HG03175 (cell line): ENCODE data around the gene TNNI3K.
A peak's percentile ranks its signal among the peaks of the same experiment; 100 is the strongest.

Experiments used
- ATAC-seq: cut with Tn5 transposase; IDR thresholded peaks from one replicate; pipeline ENCODE4 v1.9.1; 2021; ENCODE audit warnings: mild to moderate bottlenecking, moderate library complexity; ENCODE audit not compliant: unreplicated experiment

Gene TNNI3K

DNA sequence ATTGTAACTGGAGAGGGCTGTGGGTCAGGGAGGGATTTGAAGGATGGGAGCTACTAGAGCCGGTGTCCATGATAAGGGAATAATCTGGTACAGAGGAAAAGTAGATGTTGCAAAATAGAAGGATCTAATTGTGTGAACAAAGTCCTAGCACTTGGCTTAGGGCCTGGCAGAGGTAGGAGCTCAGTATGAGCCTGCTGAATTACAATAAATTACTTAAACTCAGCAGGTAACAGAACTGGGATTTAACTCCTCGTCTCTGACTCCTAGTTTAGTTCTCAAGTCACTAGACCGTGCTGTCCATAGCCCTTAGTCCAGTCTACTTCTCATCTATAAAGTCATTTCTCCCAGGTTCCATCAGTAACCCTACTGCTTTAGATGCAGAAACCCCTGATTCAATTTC lies 157.0 kb downstream of the TNNI3K start:
- no peak for ATAC-seq

DNA sequence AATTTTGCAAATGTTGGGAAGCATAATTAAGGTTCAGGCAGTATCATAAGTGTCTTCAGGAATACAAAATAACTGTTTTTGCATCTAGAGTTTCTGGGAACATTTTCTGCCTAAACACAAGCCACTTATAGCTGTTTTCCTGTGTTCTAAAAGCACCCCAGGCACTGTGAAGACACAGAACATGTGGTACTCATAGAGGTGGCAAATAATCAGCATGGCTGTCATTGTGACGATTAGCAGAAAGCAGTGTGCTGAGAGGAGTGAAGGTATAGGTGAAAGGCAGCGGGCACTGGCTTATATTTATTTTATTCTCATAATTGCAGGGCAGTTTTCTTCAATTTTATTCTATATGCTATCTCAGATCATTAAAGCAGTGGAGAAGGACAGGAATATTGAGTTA lies 157.7 kb downstream of the TNNI3K start:
- no peak for ATAC-seq

DNA sequence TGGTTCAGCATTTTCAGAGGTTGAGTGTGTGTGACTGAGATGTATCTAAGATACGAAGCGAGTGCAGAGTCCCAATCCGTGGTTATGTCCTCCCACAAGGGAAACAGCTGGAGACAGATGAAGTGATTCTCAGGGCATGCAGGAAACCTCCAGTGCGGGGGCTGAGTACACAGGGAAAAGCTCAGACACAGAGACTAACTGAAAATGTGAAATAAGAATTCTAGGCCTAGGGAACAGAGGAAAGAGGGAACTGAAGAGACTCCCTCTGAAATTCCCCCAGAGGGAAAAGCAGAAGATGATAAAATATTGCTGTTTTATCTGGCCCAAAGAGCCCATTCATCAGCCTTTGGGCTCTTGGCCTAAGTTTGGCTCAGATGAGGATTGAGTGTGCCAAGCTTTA lies 160.4 kb downstream of the TNNI3K start:
- no peak for ATAC-seq

DNA sequence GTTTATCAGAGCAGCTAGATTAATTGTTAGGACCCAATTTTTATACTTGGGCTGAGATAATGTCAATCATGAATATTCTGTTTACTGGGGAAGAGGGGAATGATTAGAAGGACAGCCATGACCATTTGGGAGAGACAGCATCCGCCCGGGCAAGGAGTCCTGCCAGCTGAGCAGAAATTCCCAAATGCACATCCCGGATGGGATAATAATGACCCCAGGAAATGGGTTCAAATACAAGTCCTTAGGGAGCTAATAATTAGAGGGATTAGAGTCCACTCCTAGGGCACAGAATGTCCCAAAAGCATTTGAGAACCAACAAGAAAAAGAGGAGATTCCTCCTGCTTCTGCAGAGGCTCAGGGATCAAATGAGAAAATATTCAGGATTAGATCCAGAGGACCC lies 161.3 kb downstream of the TNNI3K start:
- no peak for ATAC-seq

DNA sequence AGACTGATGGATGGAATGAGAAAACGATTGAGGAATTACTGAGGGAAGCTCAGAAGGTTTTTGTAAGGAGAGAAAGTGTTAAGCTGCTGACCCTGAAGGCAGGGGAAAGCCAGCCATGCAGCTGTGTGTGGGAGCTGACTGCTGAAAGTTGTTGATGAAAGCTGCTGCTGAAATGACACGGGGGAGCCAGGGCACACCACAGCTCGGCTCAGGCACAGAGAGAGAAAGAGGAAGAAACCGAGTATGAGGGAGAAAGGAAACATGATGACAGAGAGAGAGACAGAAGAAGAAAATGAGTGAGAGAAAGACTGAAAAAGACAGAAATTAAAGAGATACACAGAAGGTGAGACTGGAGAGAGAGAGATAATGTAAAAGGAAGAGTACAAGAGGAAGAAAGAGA lies 161.7 kb downstream of the TNNI3K start:
- ATAC-seq: peak; percentile 32

DNA sequence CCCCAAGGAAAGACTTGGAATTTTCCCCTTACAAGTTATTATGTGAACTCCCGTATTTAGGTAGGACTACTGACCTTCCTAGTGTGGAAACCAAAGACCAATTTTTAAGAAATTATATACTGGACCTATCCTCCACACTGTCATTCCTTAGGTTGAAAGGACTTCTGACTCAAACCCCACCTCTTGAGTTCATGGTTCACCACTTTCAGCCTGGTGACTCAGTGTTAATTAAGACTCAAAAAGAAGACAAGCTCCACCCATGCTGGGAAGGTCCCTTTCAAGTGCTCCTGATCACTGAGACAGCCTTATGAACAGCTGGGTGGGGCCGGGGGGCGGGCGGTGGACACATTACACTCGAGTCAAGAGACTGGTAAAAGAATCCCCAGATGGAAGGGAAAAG lies 164.1 kb downstream of the TNNI3K start:
- peak; percentile 64 for ATAC-seq

DNA sequence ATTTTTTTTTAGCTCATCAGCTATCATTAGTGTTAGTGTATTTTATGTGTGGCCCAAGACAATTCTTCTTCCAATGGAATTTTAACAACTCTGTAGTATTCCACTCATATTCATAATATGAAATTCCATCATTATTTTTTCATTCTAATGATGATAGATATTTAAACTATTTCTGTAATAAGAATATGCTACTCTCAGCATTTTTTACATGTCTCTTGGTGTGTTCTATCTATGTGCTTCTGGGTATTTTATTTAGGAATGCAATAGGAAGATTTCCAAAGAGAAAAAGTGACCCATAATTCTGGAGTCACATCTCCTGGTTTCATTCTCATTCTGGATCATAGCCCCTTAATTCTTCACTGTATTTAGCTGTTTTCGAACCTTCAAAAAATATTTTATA lies 167.7 kb downstream of the TNNI3K start:
- no peak for ATAC-seq

DNA sequence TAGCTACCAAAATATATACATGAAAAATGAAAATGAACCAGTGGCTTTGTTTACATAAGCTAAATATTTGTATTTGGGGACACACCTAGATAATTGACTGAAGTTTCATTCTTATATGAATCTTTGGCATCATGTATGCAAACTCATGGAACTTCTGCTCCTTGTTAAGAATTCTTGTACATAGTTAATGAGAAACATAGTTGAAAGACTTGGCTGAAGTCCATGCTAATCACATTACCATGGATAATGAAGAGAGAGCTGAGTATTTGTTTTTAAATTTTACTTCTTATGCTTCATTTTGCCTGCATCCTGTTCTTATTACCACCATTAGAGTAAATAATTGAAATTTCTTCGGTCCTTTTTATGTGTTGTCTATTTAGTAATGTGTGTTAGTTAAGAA lies 168.4 kb downstream of the TNNI3K start:
- ATAC-seq: no peak

DNA sequence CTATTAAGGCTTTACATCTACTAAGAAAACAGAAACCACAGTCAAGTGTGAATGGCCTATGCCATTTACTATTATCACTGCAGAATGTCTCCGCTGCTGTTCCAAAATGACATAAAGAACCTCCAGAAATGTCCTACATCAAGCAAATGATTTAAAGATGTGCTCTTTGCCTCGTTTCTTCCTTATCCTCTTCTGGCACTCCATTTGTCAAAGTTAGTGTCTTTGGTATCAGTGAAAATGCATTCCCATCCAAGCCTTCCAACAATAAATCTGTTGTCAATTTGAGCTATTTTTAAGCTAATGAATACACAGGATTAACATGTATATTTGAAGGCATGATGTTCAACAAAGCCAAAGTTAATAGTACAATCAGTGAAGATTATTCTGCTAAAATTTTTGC lies 171.6 kb downstream of the TNNI3K start:
- no peak for ATAC-seq

DNA sequence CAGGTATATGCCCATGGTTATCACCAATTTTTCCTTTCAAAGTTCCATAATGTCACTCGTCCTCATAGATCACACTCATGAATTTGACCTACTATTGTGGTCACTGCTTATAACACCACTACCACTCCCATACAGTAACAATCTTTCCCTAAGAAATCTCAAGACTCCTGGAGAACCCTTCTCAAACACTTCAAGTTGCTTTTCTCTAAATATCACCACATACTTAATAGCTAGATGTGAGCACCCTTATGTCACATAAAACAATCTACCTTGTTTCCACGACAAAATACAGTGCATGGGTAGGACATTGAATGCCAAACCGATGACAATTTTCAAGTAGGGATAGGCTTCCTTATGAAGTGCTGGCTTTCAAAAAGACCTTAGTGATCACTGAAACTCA lies 172.7 kb downstream of the TNNI3K start:
- no peak for ATAC-seq

DNA sequence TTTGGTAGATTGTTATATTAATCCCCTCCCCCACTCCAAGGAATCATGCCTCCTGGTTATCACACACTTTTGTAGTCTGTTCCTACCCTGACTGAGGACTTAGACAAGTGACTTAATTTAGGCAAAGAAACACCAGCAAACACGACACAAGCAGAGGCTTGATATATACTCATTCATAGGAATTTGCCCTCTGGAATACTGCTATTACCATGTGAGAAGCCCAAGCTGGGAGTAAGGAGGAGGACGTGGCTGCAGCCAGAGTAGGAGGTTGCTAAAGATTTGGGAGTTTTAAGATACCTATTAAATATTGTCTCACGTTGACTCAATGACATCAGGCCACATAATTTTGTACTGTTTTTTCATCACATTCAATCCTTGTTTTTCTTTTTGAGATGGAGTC lies 177.1 kb downstream of the TNNI3K start:
- no peak for ATAC-seq

DNA sequence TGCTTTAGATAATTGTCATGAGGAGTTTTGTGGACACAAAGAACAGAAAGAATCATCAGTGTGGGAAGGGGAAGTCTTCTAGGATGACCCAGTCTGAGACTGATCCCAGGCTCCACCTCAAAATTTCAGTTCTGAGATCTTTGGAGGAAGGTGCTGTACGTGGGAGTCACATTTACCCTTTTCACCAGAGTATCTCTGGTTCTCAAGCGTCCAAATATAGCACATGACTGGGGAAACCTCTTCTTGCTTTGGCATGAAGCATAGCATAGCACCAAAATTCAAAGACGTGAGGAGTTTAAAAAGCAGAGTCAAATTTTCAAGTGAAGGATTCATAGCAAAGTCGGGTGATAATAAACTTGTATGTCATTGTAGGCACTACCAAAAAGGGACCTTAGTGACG lies 180.7 kb downstream of the TNNI3K start:
- ATAC-seq: no peak

DNA sequence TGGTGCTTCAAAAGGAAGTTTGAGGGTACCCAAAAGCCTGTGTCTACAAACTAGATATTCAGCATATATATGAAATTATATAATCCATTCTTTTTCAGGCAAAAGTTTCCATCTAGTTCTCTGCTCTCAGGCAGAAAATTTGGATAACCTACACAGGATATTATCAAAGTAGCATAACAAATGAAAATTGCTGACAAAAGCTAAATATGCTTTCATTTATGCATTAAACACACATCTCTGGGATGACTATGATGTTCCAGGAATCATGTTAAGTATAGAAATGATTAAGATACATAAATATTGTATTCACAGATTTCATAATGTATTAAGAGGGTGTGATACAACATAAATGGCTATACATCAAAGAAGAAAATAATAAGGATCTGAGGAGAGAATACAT lies 184.4 kb downstream of the TNNI3K start:
- ATAC-seq: no peak

DNA sequence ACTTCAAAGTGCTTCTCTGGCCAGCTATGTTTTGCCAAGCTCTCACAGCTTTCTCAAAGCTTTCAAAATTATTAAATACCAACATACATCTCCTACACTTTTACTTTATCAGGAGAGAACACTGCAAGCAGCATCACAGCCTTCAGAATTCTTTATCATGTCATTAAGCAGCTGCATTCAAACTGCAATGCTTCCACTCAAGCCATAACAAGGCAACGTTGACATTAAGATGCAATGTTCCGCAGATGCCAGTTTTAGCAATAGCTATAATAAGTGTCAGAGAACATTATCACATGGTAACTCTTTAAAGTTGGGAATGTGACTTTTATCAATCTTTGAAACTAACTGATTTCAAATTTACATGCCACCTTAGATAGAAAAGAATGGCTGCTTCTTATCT lies 185.3 kb downstream of the TNNI3K start:
- no peak for ATAC-seq

DNA sequence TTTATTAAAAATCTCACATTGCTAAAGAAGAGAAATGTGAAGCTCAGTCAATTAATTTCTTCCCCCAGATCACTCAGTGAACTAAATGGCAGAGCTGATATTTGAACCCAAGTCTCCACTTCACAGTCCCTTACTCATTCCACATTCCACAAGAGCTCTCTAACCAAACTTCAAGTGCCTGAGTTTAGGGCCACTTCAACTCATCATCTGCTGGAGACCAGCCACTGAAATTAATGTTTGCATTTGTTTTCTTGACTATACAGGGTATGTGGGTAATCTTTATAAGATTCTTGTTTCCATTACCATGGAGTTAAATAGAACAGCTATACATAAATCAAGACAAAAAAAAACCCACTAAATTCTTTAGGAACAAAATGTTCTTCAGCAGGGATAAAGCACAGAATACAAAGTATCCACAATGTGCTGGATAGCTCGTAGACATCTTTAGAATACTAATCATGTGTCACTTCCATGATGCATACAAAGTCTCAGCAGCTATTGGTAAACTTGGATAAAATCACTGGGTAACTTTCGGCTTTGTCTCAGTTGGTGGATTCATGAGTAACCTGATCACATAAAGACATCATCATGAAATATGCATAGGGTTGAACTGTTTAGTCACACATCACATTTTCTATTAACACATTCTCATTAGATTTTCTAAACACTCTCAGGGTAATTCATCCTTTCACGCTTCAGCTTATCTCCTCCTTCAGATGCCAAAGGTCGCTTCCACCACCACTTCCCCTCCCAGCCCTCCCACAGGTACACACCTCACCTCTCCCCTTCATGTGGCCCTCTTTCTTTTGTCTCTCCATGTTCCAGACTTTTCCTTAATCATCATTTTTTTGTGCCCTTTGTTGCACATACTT lies 187.5 kb downstream of the TNNI3K start:
- no peak for ATAC-seq

DNA sequence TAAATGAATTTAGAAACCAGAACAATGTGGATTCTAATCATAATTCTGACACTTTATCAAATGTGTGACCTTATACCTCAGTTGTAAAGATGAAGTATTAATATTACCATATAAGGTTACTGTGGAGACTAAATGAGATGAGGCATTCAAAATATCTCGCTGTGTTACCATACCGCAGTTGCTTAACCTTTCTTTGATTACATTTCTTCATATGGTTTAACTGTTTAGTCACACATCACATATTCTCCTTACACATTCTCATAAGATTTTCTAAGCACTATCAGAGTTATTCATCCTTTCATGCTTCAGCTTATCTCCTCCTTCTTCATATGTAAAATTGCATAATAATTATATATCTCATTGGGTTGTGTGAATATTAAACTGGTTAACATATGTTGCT lies 188.3 kb downstream of the TNNI3K start:
- ATAC-seq: no peak

DNA sequence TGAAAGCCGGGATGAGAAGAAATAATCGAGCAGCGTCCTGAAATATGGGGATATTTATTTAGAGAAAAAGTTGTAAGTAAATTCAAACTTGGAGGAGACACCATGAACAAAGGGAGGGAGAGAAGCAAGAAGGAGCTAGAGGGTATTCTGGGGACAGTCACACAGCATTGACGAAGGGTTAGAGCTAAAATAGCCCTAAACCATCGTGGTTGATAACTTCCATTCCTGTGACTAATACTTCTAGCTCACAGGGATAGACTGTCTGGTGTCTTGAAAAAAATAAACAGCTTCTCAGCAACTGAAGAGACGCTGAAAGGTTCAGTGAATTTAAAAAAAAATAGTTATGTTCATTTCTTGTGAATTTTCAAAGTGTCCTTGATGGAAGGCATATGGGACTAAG lies 190.5 kb downstream of the TNNI3K start:
- no peak for ATAC-seq

DNA sequence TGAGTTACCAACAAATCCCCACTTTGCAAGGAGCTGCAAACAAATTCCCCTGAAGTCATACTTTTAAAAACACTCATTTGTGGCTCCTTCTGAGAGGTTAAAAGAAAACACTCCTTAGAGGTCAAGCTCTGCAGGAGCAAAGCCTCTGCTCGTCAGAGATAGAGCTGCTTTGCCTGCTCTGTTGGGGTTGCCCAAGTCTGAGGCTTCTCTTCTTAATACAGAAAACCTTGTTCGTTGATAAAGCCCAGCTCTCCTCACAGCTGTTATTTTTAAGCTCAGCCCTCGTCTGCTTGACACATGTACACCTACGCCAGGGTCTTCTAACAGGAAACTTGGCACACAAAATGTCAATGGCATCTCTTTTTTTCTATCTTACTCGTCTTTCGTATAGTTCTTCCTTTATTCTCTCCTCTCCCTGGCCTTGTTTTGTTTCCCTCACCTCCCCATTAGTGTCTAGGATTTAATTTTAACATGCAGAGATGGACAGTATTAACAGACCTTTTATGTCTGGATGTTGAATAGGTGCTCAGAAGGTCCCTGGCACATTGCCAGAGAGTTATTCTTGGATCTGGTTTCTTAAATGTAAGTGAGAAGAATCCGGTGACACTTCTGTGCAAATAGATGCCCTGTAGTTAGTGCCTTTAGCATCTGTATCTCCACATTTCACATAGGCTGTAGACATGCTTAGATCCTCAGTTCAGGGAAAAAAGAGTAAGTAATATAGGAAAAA lies 191.2 kb downstream of the TNNI3K start:
- no peak for ATAC-seq

DNA sequence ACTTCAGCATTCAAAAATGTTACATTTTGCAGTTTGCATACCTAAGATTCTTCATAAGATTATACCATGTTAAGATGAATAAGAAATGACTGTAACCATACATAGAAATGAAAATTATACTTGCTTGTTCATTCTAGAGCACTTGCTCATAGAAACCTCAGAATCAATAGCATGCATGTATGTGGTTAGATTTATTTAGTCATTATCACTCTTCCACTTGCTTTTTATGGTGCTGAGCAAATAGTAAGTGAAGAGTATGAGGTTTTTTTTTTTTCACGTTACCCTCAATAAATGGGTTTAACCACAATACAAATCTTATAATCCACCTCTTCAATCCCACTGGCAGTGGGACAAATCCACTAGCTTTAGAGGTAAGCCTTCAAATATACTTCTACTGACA lies 192.5 kb downstream of the TNNI3K start:
- no peak for ATAC-seq

DNA sequence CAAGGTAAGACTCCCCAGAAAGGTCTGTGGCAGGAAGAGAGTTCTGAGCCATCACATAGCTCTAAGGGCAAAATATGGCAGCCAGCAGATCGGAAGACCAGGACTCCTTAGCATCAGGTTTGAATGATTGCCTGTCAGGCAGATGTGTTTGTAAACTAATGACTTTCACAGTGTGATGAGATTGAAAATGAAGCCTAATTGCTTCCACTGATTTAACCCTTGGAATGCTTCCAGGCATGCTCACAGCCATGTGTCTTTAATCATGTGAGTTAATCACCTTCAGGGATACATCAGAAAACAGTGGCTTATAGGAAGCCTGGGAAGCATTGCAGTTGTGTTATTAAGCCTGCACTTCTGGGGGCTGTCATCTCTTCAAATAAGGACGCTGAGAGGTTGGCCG lies 194.4 kb downstream of the TNNI3K start:
- ATAC-seq: no peak

DNA sequence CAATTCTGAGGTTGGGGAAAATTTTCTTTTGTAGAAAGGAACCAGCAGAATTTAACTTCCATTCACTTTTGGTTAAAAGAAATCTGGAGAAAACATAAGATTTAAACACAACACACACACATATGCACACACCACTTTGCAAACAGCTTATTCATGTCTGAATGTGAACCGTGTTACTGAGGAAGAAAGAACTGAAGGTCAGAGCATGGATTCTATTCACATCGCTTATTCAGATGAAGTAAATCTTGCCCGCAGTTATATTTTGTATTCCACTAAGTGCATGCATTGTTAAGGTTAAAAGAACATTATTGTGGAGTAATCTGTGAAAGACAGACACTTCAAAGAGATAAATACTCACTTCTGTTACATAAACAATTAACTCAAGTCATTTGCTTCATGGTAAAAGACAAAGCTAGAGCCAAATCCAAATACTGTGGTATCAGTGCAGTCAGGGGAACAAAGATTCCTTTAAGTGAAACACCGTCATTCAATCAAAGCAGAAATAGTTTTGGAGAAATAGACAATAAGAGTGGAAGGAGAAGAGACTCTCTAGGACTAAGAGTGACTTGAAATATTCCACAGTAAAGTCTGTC lies 195.3 kb downstream of the TNNI3K start:
- no peak for ATAC-seq

DNA sequence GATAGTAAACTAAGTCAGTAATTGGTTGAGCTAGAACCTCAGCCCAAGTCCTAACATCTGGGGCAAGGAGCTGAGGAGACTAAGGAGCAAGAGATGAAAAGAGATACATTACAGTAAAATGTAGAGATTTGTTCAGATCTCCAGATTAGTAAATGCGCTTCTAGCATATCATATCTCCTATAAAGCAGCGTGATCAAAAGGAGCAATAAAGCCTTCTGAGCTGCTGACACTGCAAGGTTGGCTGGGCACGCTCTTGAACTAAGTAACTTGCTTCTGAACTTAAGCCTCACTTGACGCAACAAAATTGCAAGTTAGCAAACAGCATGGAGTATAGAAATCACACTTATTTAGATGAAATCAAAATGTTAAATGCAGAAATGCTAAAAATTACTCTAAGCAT lies 196.3 kb downstream of the TNNI3K start:
- ATAC-seq: no peak
